CD4-positive, alpha-beta T cell (primary cell): ENCODE results near the gene EXOC3. TPM values are rescaled to one million over a fixed set of nuclear protein-coding genes. Genes with fewer than 3 reads are reported as not detected.
A peak's percentile ranks its signal among the peaks of the same experiment; 100 is the strongest.

ENCODE experiments used
- ATAC-seq: fragments of 200-7000 bp; cut with Tn5 transposase; one replicate; pipeline ENCODE4 v1.10.0; 2022; ENCODE audit warnings: mild to moderate bottlenecking; ENCODE audit not compliant: poor library complexity
- CTCF ChIA-PET: fragments of 350-600 bp; sonication (Branson Sonifier 250); formaldehyde crosslinking; loops from one replicate; lab custom pipeline; 2021; ENCODE audit warnings: antibody characterized with exemption, inconsistent platforms; lab: Charles Lee
- POLR2A ChIA-PET: fragments of 350-600 bp; sonication (Branson Sonifier 250); formaldehyde crosslinking; loops from one replicate; lab custom pipeline; 2021; ENCODE audit warnings: antibody characterized with exemption, inconsistent platforms; lab: Charles Lee
- DNase-seq, 14 experiments: peaks; one replicate each; pipeline ENCODE4 v3.0.0-alpha.2; 2013 to 2020; ENCODE audit warnings: mixed read lengths in 2 of 14
- H3K27ac ChIP-seq, 2 donors: one replicate each; pipeline versions ENCODE4 v1.5.1 to v1.7.0; 2013; ENCODE audit warnings: low read length in 2 of 2, low read depth in 1 of 2, mild to moderate bottlenecking in 1 of 2
- H3K27me3 ChIP-seq, 2 experiments: 1 replicate in 1 of 2; 2 replicates in 1 of 2; pipeline versions ENCODE4 v1.6.1 to v1.7.0; 2013; ENCODE audit warnings: low read length in 2 of 2, control low read depth in 1 of 2, mild to moderate bottlenecking in 1 of 2, moderate library complexity in 1 of 2; ENCODE audit not compliant: insufficient read depth in 2 of 2, control insufficient read depth in 1 of 2
- H3K36me3 ChIP-seq: one replicate; pipeline ENCODE4 v1.6.1; 2013; ENCODE audit warnings: low read length, control low read depth; ENCODE audit not compliant: insufficient read depth
- H3K4me1 ChIP-seq: one replicate; pipeline ENCODE4 v1.6.1; 2013; ENCODE audit warnings: low read length, control low read depth; ENCODE audit not compliant: insufficient read depth
- H3K4me3 ChIP-seq: one replicate; pipeline ENCODE4 v1.5.1; 2013; ENCODE audit warnings: mild to moderate bottlenecking, low read length, moderate library complexity
- H3K9me3 ChIP-seq, 2 experiments: 1 replicate in 1 of 2; 2 replicates in 1 of 2; pipeline versions ENCODE4 v1.6.1 to v1.7.0; 2013; ENCODE audit warnings: low read length in 2 of 2, mild to moderate bottlenecking in 2 of 2, control low read depth in 1 of 2, moderate library complexity in 1 of 2; ENCODE audit not compliant: control insufficient read depth in 1 of 2, insufficient read depth in 1 of 2
- H3K27ac Mint-ChIP-seq: one replicate; pipeline ENCODE4 v1.8.0; 2020; ENCODE audit warnings: mixed read lengths
- H3K27me3 Mint-ChIP-seq: one replicate; pipeline ENCODE4 v1.8.0; 2021; ENCODE audit warnings: mixed read lengths
- H3K36me3 Mint-ChIP-seq: one replicate; pipeline ENCODE4 v1.8.0; 2021; ENCODE audit warnings: low read depth, mixed read lengths
- H3K4me1 Mint-ChIP-seq: one replicate; pipeline ENCODE4 v1.8.0; 2021; ENCODE audit warnings: low read depth, mixed read lengths
- H3K4me3 Mint-ChIP-seq: one replicate; pipeline ENCODE4 v1.8.0; 2020; ENCODE audit warnings: mild to moderate bottlenecking, mixed read lengths
- H3K9me3 Mint-ChIP-seq: one replicate; pipeline ENCODE4 v1.8.0; 2020; ENCODE audit warnings: mixed read lengths
- CTCF ChIP-seq: fragments of 200-600 bp; IDR thresholded peaks from one replicate; pipeline ENCODE4 v1.8.0; 2022; ENCODE audit warnings: antibody characterized with exemption, mild to moderate bottlenecking
- intact Hi-C, 2 experiments: fragments of 100-400 bp; cut with DNase I in 1 of 2; cut with micrococcal nuclease in 1 of 2; formaldehyde crosslinking; loops; one replicate each; pipeline versions ENCODE4 v1.15.1 to v1.9.0; 2023 to 2025; cut with DNase I, micrococcal nuclease
- total RNA-seq, 174 experiments: library from RNA in 2 of 174; stranded (reverse) in 2 of 174; gene quantifications; one replicate each; pipeline ENCODE4 v1.2.3 and lab custom pipeline; 2021 to 2026

Gene EXOC3
- total RNA-seq, 2 experiments from 2014 or later: 82.4 to 84.1 TPM

DNA sequence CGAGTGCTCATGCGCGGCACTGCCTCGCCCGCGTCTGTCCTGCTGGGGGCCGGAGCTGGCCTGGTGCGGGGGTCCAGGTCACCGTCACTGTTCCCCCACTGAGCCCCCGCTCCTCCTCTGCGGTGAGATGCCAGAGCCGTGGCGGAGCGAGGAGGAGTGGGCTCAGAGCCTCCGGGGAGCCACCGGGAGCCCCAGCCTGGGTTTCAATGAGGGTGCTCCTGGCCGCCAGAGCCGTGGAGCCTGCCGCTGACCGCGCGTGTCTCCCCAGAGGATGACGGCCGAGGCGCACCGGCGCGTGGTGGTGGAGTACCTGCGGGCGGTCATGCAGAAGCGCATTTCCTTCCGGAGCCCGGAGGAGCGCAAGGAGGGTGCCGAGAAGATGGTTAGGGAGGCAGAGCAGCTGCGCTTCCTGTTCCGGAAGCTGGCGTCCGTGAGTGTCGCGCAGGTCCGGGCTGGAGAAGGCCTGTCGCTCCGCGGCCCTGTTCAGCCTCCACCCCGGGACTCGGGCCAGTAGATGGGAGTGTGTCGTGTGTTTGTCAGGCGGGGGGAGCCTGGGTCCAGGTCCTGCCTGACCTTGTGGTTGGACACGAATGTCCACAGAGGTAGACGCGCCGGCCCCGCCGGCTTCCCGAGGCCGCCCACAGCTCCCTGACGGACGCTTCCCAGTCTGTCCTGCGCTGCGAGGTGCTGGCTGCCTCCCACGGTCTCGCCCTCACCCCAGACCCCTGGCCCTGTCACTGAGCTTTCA is 22.0 kb downstream of the EXOC3 start:
- H3K36me3 Mint-ChIP-seq: peaks cover 47% of the 10 kb centered on the region
- no peaks in the 10 kb centered on the region for H3K27me3 Mint-ChIP-seq
- no peaks in the 10 kb centered on the region for H3K9me3 Mint-ChIP-seq
- no peak overlapping the region for H3K27ac Mint-ChIP-seq
- no peak for ATAC-seq
- Histone ChIP-seq H3K4me1 (peaks cover 15% of the 10 kb centered on the region), H3K9me3 (no peaks in the 10 kb centered on the region), H3K4me3 (no peak overlapping the region), H3K36me3 (peaks cover 35% of the 10 kb centered on the region), H3K27me3 (no peaks in the 10 kb centered on the region), H3K27ac (peak overlapping the region in 1 of 2 donors; percentile 55)
- intact Hi-C loops: loop anchor here (1.0 to 5.0 kb wide), 2 partner anchors 7 to 422 kb away; no protein-coding TSS in a partner anchor
- peaks cover 15% of the 10 kb centered on the region for H3K4me1 Mint-ChIP-seq
- ChIA-PET CTCF (interaction anchor here (2.4 kb wide), 1 partner anchor 18 kb away, joined by 8 read pairs; no protein-coding TSS in a partner anchor), POLR2A (interaction anchor here (0.9 kb wide), 1 partner anchor 13 kb away, joined by 5 read pairs; no protein-coding TSS in a partner anchor)
- H3K4me3 Mint-ChIP-seq: peak overlapping the region; percentile 11
- peak in 1 of 14 experiments; percentile 32 for DNase-seq
- no peak for TF ChIP-seq CTCF

DNA sequence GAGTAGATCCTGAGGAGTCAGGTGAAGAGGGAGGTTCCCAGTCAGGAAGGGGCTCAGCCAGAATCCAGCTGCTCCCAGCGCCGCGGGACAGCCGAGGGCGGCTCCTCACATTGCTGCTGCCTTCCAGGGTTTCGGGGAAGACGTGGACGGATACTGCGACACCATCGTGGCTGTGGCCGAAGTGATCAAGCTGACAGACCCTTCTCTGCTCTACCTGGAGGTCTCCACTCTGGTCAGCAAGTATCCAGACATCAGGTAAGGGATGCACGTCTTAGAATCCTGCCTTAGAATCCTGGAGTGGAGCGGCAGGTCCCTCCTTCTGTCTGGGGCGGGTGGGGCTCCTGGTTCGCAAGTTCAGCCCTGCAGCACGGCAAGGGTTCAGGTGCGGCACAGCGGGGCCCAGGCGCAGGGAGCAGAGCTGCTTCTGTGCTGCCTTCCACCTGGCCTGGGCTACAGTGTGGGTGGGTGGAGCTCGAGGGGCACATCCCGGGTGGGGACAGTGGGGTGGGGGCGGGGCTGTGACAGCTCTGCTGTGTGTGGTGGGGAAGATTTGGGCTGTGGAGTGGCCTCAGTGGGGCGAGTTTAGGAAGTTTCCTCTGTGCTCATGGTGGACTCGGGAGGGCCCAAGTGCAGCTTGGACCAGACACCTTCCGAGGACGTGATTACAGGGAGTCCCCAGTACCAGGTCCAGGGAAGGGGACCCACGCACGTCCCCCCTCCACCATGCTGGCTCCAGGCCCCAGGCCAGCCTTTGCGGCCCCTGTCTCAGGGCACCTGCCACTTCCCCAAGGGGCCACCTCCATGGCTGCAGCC is 22.8 kb downstream of the EXOC3 start:
- no peak overlapping the region for H3K4me3 ChIP-seq
- Mint-ChIP-seq H3K4me3 (no peak overlapping the region), H3K4me1 (peaks cover 22% of the 10 kb centered on the region), H3K9me3 (no peaks in the 10 kb centered on the region), H3K27me3 (no peaks in the 10 kb centered on the region), H3K27ac (no peak overlapping the region), H3K36me3 (peaks cover 44% of the 10 kb centered on the region)
- intact Hi-C loops: no loop called here
- no peak for DNase-seq
- H3K27me3 ChIP-seq: no peaks in the 10 kb centered on the region
- TF ChIP-seq CTCF: no peak
- POLR2A ChIA-PET: interaction anchor here (0.9 kb wide), 1 partner anchor 13 kb away, joined by 5 read pairs; no protein-coding TSS in a partner anchor
- CTCF ChIA-PET: no interaction called here
- no peak for ATAC-seq
- H3K9me3 ChIP-seq: no peaks in the 10 kb centered on the region
- H3K27ac ChIP-seq: no peak overlapping the region
- peaks cover 16% of the 10 kb centered on the region for H3K4me1 ChIP-seq
- peaks cover 30% of the 10 kb centered on the region for H3K36me3 ChIP-seq

- Mint-ChIP-seq H3K27ac (no peak overlapping the region), H3K27me3 (no peaks in the 10 kb centered on the region), H3K9me3 (no peaks in the 10 kb centered on the region), H3K4me1 (peaks cover 32% of the 10 kb centered on the region), H3K36me3 (peaks cover 38% of the 10 kb centered on the region), H3K4me3 (no peak overlapping the region)
- H3K36me3 ChIP-seq: peaks cover 28% of the 10 kb centered on the region
- TF ChIP-seq CTCF: no peak
- DNase-seq (peak in 1 of 14 experiments; percentile 1), ATAC-seq (no peak)
- H3K4me3 ChIP-seq: no peak overlapping the region
- intact Hi-C loops: no loop called here
- no peak overlapping the region for H3K27ac ChIP-seq
- CTCF ChIA-PET: no interaction called here
- peaks cover 26% of the 10 kb centered on the region for H3K4me1 ChIP-seq
- no peaks in the 10 kb centered on the region for H3K27me3 ChIP-seq
- no peaks in the 10 kb centered on the region for H3K9me3 ChIP-seq
- POLR2A ChIA-PET: no interaction called here
Observed at GRCh38 chr5:466661-467310, 23.8 kb downstream of the EXOC3 start.
